ENCODE data around the gene CD74.
"Not testable (repeated sequence)": the region's sequence is repeated elsewhere in the genome, so short reads cannot be mapped to it uniquely, and the experiment has no call there.

Gene CD74

GRCh38 chr5:150419630-150420270 is 7.0 kb upstream of the CD74 start:
- H2BK120ac ChIP-seq (ENCODE audit: insufficient read depth, low read length, poor library complexity): no peak overlapping the region
- H2BK12ac ChIP-seq (ENCODE audit: low read length): no peak overlapping the region
- no peak overlapping the region for H4K12ac ChIP-seq (ENCODE audit: low read depth, low read length)
- H2AFZ ChIP-seq (ENCODE audit: insufficient read depth, low read length, poor library complexity): no peak overlapping the region
- H3K4ac ChIP-seq (ENCODE audit: low read depth, low read length): no peak overlapping the region
- no peaks in the 10 kb centered on the region for H3K79me1 ChIP-seq (ENCODE audit: low read length)
- no peak for DNase-seq
- H2AK5ac ChIP-seq (ENCODE audit: low read length): no peak overlapping the region
- no CpG with 5 or more reads among the region's 7 CpGs for WGBS (ENCODE audit: extremely low coverage, insufficient coverage, insufficient read length)
- H3K23ac ChIP-seq (ENCODE audit: low read length): no peak overlapping the region
- H4K8ac ChIP-seq (ENCODE audit: low read depth, low read length): no peak overlapping the region
- H3K79me2 ChIP-seq (ENCODE audit: control insufficient read depth, insufficient read depth, low read length, poor library complexity): no peaks in the 10 kb centered on the region
- H3K4me2 ChIP-seq (ENCODE audit: low read length): no peak overlapping the region
- H3K4me1 ChIP-seq (ENCODE audit: control insufficient read depth in 1 of 2, insufficient read depth in 2 of 2, low read length in 2 of 2): no peaks in the 10 kb centered on the region
- no peaks in the 10 kb centered on the region for H3K27me3 ChIP-seq (ENCODE audit: insufficient read depth, low read length)
- H4K91ac ChIP-seq (ENCODE audit: low read depth, low read length): no peak overlapping the region
- no peak overlapping the region for H3K14ac ChIP-seq (ENCODE audit: low read length)
- no peak overlapping the region for H3K18ac ChIP-seq (ENCODE audit: low read length)
- H3K9ac ChIP-seq (ENCODE audit: low read length): no peak overlapping the region
- no peak overlapping the region for H3K4me3 ChIP-seq (ENCODE audit: low read depth, low read length)
- no peaks in the 10 kb centered on the region for H3K36me3 ChIP-seq (ENCODE audit: control insufficient read depth in 1 of 2, insufficient read depth in 2 of 2, low read length in 2 of 2)
- H2BK5ac ChIP-seq (ENCODE audit: low read depth, low read length, poor library complexity): no peak overlapping the region
- peaks cover 2% of the 10 kb centered on the region for H3K9me3 ChIP-seq (ENCODE audit: insufficient read depth, low read depth, low read length)
- H3K27ac ChIP-seq (ENCODE audit: low read depth, low read length): no peak overlapping the region

- H2BK120ac ChIP-seq (ENCODE audit: insufficient read depth, low read length, poor library complexity); H3K9ac ChIP-seq (ENCODE audit: low read length); H4K12ac ChIP-seq (ENCODE audit: low read depth, low read length); H3K27me3 ChIP-seq (ENCODE audit: insufficient read depth, low read length); H3K36me3 ChIP-seq (ENCODE audit: control insufficient read depth in 1 of 2, insufficient read depth in 2 of 2, low read length in 2 of 2); H3K14ac ChIP-seq (ENCODE audit: low read length); H3K27ac ChIP-seq (ENCODE audit: low read depth, low read length); H3K79me1 ChIP-seq (ENCODE audit: low read length); DNase-seq; H3K23ac ChIP-seq (ENCODE audit: low read length); H3K9me3 ChIP-seq (ENCODE audit: insufficient read depth, low read depth, low read length); H3K79me2 ChIP-seq (ENCODE audit: control insufficient read depth, insufficient read depth, low read length, poor library complexity); H3K4me3 ChIP-seq (ENCODE audit: low read depth, low read length); H3K18ac ChIP-seq (ENCODE audit: low read length); H4K8ac ChIP-seq (ENCODE audit: low read depth, low read length); H3K4ac ChIP-seq (ENCODE audit: low read depth, low read length); H4K91ac ChIP-seq (ENCODE audit: low read depth, low read length); H2BK5ac ChIP-seq (ENCODE audit: low read depth, low read length, poor library complexity); H3K4me2 ChIP-seq (ENCODE audit: low read length): not testable (repeated sequence)
- no CpG with 5 or more reads among the region's 16 CpGs for WGBS (ENCODE audit: extremely low coverage, insufficient coverage, insufficient read length)
- H2BK12ac ChIP-seq (ENCODE audit: low read length): peak overlapping the region; percentile 5
- peaks cover 7 to 11% of the 10 kb centered on the region in 2 experiments for H3K4me1 ChIP-seq (ENCODE audit: control insufficient read depth in 1 of 2, insufficient read depth in 2 of 2, low read length in 2 of 2)
- H2AFZ ChIP-seq (ENCODE audit: insufficient read depth, low read length, poor library complexity): peak overlapping the region; percentile 23
- H2AK5ac ChIP-seq (ENCODE audit: low read length): peak overlapping the region; percentile 2
These were observed 1.4 kb upstream of the CD74 start for GRCh38 chr5:150413902-150414790.

- Histone ChIP-seq H2BK12ac (ENCODE audit: low read length) (no peak overlapping the region), H4K91ac (ENCODE audit: low read depth, low read length) (no peak overlapping the region), H3K23ac (ENCODE audit: low read length) (no peak overlapping the region), H3K18ac (ENCODE audit: low read length) (no peak overlapping the region), H3K9me3 (ENCODE audit: insufficient read depth, low read depth, low read length) (no peaks in the 10 kb centered on the region), H3K14ac (ENCODE audit: low read length) (no peak overlapping the region), H4K12ac (ENCODE audit: low read depth, low read length) (no peak overlapping the region), H3K4me3 (ENCODE audit: low read depth, low read length) (no peak overlapping the region), H3K4me1 (ENCODE audit: control insufficient read depth in 1 of 2, insufficient read depth in 2 of 2, low read length in 2 of 2) (peaks cover 7 to 11% of the 10 kb centered on the region in 2 experiments), H2AK5ac (ENCODE audit: low read length) (peak overlapping the region; percentile 2), H3K27me3 (ENCODE audit: insufficient read depth, low read length) (no peaks in the 10 kb centered on the region), H2BK120ac (ENCODE audit: insufficient read depth, low read length, poor library complexity) (no peak overlapping the region), H3K27ac (ENCODE audit: low read depth, low read length) (no peak overlapping the region), H4K8ac (ENCODE audit: low read depth, low read length) (no peak overlapping the region), H3K4ac (ENCODE audit: low read depth, low read length) (no peak overlapping the region), H2BK5ac (ENCODE audit: low read depth, low read length, poor library complexity) (no peak overlapping the region), H3K4me2 (ENCODE audit: low read length) (peak overlapping the region; percentile 57), H3K9ac (ENCODE audit: low read length) (no peak overlapping the region), H2AFZ (ENCODE audit: insufficient read depth, low read length, poor library complexity) (peak overlapping the region; percentile 23), H3K79me2 (ENCODE audit: control insufficient read depth, insufficient read depth, low read length, poor library complexity) (no peaks in the 10 kb centered on the region), H3K79me1 (ENCODE audit: low read length) (peaks cover 3% of the 10 kb centered on the region), H3K36me3 (ENCODE audit: control insufficient read depth in 1 of 2, insufficient read depth in 2 of 2, low read length in 2 of 2) (no peaks in the 10 kb centered on the region)
- DNase-seq: no peak
- WGBS (ENCODE audit: extremely low coverage, insufficient coverage, insufficient read length): no CpG with 5 or more reads among the region's 12 CpGs
These were observed 629 bp upstream of the CD74 start for GRCh38 chr5:150413176-150413901.

- Histone ChIP-seq H3K79me2 (ENCODE audit: control insufficient read depth, insufficient read depth, low read length, poor library complexity) (no peaks in the 10 kb centered on the region), H3K18ac (ENCODE audit: low read length) (no peak overlapping the region), H4K12ac (ENCODE audit: low read depth, low read length) (no peak overlapping the region), H3K27me3 (ENCODE audit: insufficient read depth, low read length) (no peaks in the 10 kb centered on the region), H3K79me1 (ENCODE audit: low read length) (peaks cover 3% of the 10 kb centered on the region), H2AFZ (ENCODE audit: insufficient read depth, low read length, poor library complexity) (no peak overlapping the region), H3K4me1 (ENCODE audit: control insufficient read depth in 1 of 2, insufficient read depth in 2 of 2, low read length in 2 of 2) (peaks cover 7 to 11% of the 10 kb centered on the region in 2 experiments), H3K27ac (ENCODE audit: low read depth, low read length) (no peak overlapping the region), H3K23ac (ENCODE audit: low read length) (no peak overlapping the region), H3K14ac (ENCODE audit: low read length) (no peak overlapping the region), H4K91ac (ENCODE audit: low read depth, low read length) (no peak overlapping the region), H3K9ac (ENCODE audit: low read length) (no peak overlapping the region), H3K4me3 (ENCODE audit: low read depth, low read length) (no peak overlapping the region), H3K36me3 (ENCODE audit: control insufficient read depth in 1 of 2, insufficient read depth in 2 of 2, low read length in 2 of 2) (no peaks in the 10 kb centered on the region), H4K8ac (ENCODE audit: low read depth, low read length) (no peak overlapping the region), H3K4me2 (ENCODE audit: low read length) (no peak overlapping the region), H2BK5ac (ENCODE audit: low read depth, low read length, poor library complexity) (no peak overlapping the region), H2AK5ac (ENCODE audit: low read length) (no peak overlapping the region), H3K4ac (ENCODE audit: low read depth, low read length) (no peak overlapping the region), H2BK12ac (ENCODE audit: low read length) (no peak overlapping the region), H3K9me3 (ENCODE audit: insufficient read depth, low read depth, low read length) (no peaks in the 10 kb centered on the region), H2BK120ac (ENCODE audit: insufficient read depth, low read length, poor library complexity) (no peak overlapping the region)
- no peak for DNase-seq
- WGBS (ENCODE audit: extremely low coverage, insufficient coverage, insufficient read length): no CpG with 5 or more reads among the region's 5 CpGs
These were observed 1.3 kb downstream of the CD74 start for GRCh38 chr5:150411245-150411979.
